Measurements from ENCODE around the gene MIOS.

MIOS gene

DNA sequence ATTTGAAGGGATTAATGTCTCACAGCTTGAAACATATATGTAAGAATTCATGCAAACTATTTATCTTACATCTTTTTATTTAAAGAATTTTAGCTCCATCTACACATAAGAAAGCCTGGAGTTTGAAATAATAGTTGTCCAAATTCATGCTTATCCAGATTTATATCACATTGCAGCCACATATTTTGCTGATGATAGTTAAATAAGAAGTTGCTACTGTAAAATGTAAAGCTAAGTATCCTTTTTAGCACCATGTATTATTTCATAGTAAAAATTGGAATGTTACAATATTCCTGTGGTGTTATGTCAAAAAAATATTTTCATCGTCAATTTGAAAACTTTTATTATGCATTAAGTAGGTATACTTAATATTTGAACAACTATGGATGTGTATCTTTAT lies 46.5 kb downstream of the MIOS start:
- H3K36me3 Mint-ChIP-seq (ENCODE audit: low read depth), result peaks cover 3% of the 10 kb centered on the region
- TF ChIP-seq CTCF (IDR thresholded peaks at IDR 0.05; ENCODE audit: unreplicated experiment in 3 of 3), result no peak
- H3K4me1 Mint-ChIP-seq, result no peaks in the 10 kb centered on the region
- H3K27me3 Mint-ChIP-seq (ENCODE audit: low read depth), result no peaks in the 10 kb centered on the region
- H3K4me3 Mint-ChIP-seq, result no peak overlapping the region
- no peak overlapping the region for H3K27ac Mint-ChIP-seq
- no peaks in the 10 kb centered on the region for H3K9me3 Mint-ChIP-seq

DNA sequence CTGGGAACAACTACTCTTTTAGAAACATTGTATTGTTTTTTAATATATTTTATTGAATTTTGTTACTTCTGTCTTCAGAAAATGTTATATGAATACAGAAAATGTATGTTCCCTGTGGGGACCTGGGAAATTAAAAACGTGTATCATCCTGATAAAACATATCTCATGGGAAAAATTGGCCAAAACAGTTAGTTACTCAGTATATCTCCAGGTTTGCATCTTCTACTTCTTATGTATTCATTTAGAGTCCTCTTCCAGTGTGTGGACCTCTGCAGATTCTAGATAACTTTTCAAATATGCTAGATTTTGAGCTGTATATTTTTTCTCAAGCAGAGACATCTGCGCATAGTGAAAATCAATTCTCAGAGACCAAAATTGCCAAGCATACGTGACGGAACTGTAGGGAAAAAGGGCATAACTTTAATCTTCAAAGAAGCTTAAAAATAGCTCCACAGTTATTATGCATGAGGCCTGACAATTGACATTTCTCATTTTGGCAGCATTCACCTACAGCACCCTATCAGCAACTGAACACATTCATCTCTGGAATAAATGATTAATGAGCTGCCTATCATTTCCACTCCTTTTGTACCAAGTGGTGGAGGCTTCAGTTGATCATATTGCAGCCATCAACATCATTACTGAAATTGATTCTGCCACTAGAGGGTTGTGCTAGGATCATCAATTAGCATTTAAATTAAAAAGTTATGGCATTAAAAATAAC lies 47.5 kb downstream of the MIOS start:
- Mint-ChIP-seq H3K9me3 (no peaks in the 10 kb centered on the region), H3K4me3 (no peak overlapping the region)

GRCh38 chr7:7617550-7617949 lies 50.9 kb downstream of the MIOS start:
- Mint-ChIP-seq H3K27me3 (ENCODE audit: low read depth) (no peaks in the 10 kb centered on the region), H3K9me3 (no peaks in the 10 kb centered on the region), H3K4me1 (no peaks in the 10 kb centered on the region), H3K36me3 (ENCODE audit: low read depth) (no peaks in the 10 kb centered on the region), H3K4me3 (no peak overlapping the region), H3K27ac (no peak overlapping the region)
- TF ChIP-seq CTCF (IDR thresholded peaks at IDR 0.05; ENCODE audit: unreplicated experiment in 3 of 3), result no peak

More for the DNA sequence above, 47.5 kb downstream of the MIOS start:
- Mint-ChIP-seq H3K27me3 (ENCODE audit: low read depth) (no peaks in the 10 kb centered on the region), H3K27ac (no peak overlapping the region), H3K4me1 (no peaks in the 10 kb centered on the region), H3K36me3 (ENCODE audit: low read depth) (peaks cover 3% of the 10 kb centered on the region)
- TF ChIP-seq CTCF (IDR thresholded peaks at IDR 0.05; ENCODE audit: unreplicated experiment in 3 of 3), result no peak

DNA sequence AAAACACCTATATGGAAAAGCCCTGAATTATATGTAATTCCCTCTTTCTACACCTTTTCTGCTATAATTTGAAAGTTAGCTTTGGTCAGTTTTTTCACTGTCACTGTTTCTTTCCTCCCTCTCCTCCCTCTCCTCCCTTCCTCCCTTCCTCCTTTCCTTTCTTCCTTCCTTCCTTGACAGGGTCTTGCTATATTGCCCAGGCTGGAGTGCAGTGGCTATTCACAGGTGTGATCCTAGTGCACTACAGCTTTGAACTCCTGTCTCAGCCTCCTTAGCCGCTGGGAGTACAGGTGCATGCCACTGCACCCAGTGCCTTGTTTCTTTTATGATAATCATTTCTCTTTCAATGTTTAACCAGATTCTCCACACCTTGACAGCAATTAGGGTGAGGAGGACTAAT lies 51.7 kb downstream of the MIOS start:
- Mint-ChIP-seq H3K36me3 (ENCODE audit: low read depth) (no peaks in the 10 kb centered on the region), H3K27ac (no peak overlapping the region), H3K4me3 (no peak overlapping the region), H3K9me3 (no peaks in the 10 kb centered on the region), H3K27me3 (ENCODE audit: low read depth) (no peaks in the 10 kb centered on the region), H3K4me1 (no peaks in the 10 kb centered on the region)
- TF ChIP-seq CTCF (IDR thresholded peaks at IDR 0.05; ENCODE audit: unreplicated experiment in 3 of 3), result no peak

GRCh38 chr7:7620236-7620635 lies 53.6 kb downstream of the MIOS start:
- no peak overlapping the region for H3K27ac Mint-ChIP-seq
- no peak overlapping the region for H3K4me3 Mint-ChIP-seq
- H3K9me3 Mint-ChIP-seq, result no peaks in the 10 kb centered on the region
- no peaks in the 10 kb centered on the region for H3K27me3 Mint-ChIP-seq (ENCODE audit: low read depth)
- H3K4me1 Mint-ChIP-seq, result no peaks in the 10 kb centered on the region
- H3K36me3 Mint-ChIP-seq (ENCODE audit: low read depth), result no peaks in the 10 kb centered on the region
- no peak for TF ChIP-seq CTCF (IDR thresholded peaks at IDR 0.05; ENCODE audit: unreplicated experiment in 3 of 3)

DNA sequence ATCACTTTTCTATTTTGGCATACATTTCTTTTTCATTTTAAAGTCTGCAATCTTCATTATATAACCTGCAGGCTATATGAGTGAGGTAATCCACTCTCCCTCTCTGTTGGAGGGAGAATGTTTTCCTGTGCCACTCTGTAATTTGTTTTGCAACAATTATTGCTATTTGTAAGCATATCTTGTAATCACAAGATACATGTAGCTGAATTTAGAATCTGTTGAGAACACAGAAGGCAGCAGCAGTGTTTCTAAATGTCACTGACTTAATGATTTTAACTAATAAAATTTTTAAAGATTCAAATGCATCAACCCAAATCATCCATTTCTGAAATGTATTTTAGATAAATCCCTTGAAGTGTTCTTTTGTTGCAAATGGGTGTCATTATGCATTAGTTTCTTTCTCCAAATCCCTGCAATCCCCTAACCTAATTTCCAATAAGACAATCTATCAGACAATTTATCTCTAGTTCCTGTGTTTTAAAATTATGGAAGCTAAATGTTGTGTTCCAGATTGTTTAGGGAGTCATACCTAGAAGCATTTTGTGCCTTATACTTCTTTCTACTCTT lies 54.0 kb downstream of the MIOS start:
- peaks cover 1% of the 10 kb centered on the region for H3K9me3 Mint-ChIP-seq
- no peak overlapping the region for H3K4me3 Mint-ChIP-seq
- H3K27me3 Mint-ChIP-seq (ENCODE audit: low read depth), result no peaks in the 10 kb centered on the region
- H3K27ac Mint-ChIP-seq, result no peak overlapping the region
- no peaks in the 10 kb centered on the region for H3K4me1 Mint-ChIP-seq
- H3K36me3 Mint-ChIP-seq (ENCODE audit: low read depth), result no peaks in the 10 kb centered on the region
- no peak for TF ChIP-seq CTCF (IDR thresholded peaks at IDR 0.05; ENCODE audit: unreplicated experiment in 3 of 3)

All from nephron (organoid).